BJ (cell line): ENCODE measurements around the gene CLSTN2. TPM values are rescaled to one million over a fixed set of nuclear protein-coding genes. Genes with fewer than 3 reads are reported as not detected.

ENCODE experiments used
- CTCF ChIA-PET: fragments of 350-600 bp; formaldehyde crosslinking; extraction: SDS; loops from one replicate; lab custom pipeline; 2021; ENCODE audit warnings: antibody characterized with exemption, inconsistent platforms; lab: Yijun Ruan, JAX
- POLR2A ChIA-PET: fragments of 300-600 bp; sonication (Branson Sonifier 250); formaldehyde crosslinking; extraction: SDS; loops from one replicate; lab custom pipeline; 2021; ENCODE audit warnings: antibody characterized with exemption; lab: Charles Lee
- DNase-seq: peaks from one replicate; pipeline ENCODE4 v3.0.0-alpha.2; 2011; ENCODE audit warnings: low read depth
- H3K27me3 ChIP-seq: 2 replicates; pipeline ENCODE4 v1.6.0; 2011; ENCODE audit warnings: low read length; ENCODE audit not compliant: control insufficient read depth, insufficient read depth
- H3K36me3 ChIP-seq: 2 replicates; pipeline ENCODE4 v1.5.1; 2011; ENCODE audit warnings: low read length; ENCODE audit not compliant: control insufficient read depth, insufficient read depth
- H3K4me3 ChIP-seq: 2 replicates; pipeline ENCODE4 v1.5.1; 2011; ENCODE audit warnings: low read depth, mild to moderate bottlenecking, control low read depth, low read length
- polyA plus RNA-seq: library from polyadenylated mRNA; depleted of rRNA; stranded (reverse); fragments of >200 nt; gene quantifications from 2 replicates; pipeline ENCODE4 v1.2.3, GENCODE V29; 2011
- TF ChIP-seq, protein P1 (sequence below): IDR thresholded peaks from 2 replicates; pipeline ENCODE4 v1.5.1; 2011; ENCODE audit warnings: low read depth, mild to moderate bottlenecking, control low read depth, inconsistent platforms, low read length, moderate library complexity; ENCODE audit not compliant: insufficient read depth

The CLSTN2 gene
- polyA plus RNA-seq, 1 experiment: 1.8 TPM

DNA sequence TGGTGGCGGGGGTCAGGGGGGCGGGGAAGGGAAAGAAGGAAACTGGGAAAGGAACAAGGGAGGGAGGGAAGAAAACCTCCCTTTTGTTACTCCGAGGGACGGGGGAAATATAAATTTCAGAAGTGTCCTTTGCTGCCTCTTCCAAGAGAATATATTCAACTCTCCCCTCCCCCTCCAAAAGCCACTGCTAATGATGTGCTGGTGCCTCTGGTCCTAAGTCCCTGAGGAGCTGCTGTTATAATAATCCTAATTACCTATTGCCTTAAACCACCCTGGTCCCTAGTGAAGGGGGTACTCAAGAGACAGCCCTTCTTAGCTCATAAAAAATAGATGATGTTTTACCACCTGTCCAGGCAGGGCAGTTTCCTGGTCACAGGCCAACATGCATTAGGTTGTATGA, 624.6 kb downstream of the CLSTN2 start:
- Histone ChIP-seq H3K27me3 (no peaks in the 10 kb centered on the region), H3K36me3 (no peaks in the 10 kb centered on the region), H3K4me3 (no peak overlapping the region)
- no peak for DNase-seq
- CTCF ChIA-PET: no interaction called here
- TF ChIP-seq, protein P1, sequence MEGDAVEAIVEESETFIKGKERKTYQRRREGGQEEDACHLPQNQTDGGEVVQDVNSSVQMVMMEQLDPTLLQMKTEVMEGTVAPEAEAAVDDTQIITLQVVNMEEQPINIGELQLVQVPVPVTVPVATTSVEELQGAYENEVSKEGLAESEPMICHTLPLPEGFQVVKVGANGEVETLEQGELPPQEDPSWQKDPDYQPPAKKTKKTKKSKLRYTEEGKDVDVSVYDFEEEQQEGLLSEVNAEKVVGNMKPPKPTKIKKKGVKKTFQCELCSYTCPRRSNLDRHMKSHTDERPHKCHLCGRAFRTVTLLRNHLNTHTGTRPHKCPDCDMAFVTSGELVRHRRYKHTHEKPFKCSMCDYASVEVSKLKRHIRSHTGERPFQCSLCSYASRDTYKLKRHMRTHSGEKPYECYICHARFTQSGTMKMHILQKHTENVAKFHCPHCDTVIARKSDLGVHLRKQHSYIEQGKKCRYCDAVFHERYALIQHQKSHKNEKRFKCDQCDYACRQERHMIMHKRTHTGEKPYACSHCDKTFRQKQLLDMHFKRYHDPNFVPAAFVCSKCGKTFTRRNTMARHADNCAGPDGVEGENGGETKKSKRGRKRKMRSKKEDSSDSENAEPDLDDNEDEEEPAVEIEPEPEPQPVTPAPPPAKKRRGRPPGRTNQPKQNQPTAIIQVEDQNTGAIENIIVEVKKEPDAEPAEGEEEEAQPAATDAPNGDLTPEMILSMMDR: no peak
- POLR2A ChIA-PET: no interaction called here

DNA sequence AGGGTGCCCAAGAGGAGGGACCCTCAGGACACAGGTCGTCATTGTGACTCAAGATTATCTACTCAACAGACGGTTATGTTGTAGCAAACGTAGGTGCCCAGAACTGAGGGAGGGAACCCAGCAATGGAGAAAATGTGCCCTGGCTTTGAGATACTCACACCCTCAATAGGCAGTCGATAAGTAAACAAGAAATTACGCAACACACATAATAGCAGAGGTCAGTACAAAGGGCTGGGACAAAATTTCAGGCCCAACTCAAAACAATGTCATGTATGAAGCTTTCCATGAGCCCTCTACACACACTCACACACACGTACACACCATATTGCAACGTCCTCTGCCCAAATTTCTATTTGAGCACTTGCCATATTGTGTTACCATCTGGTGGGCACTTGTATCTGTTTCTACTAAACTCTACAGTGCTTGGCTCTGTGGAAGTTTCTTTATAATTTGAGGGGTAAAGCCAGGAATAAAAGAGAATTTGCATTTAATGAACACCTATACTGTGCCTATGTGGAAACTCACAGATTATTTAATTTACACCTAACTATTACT, 628.3 kb downstream of the CLSTN2 start:
- no peaks in the 10 kb centered on the region for H3K36me3 ChIP-seq
- POLR2A ChIA-PET: no interaction called here

GRCh38 chr3:140568131-140568530, 633.1 kb downstream of the CLSTN2 start:
- TF ChIP-seq, protein P1: no peak
- no peak overlapping the region for H3K4me3 ChIP-seq
- ChIA-PET POLR2A (no interaction called here), CTCF (no interaction called here)
- no peaks in the 10 kb centered on the region for H3K36me3 ChIP-seq
- DNase-seq: no peak
- no peaks in the 10 kb centered on the region for H3K27me3 ChIP-seq

More for the DNA sequence above, 628.3 kb downstream of the CLSTN2 start:
- H3K4me3 ChIP-seq: no peak overlapping the region
- H3K27me3 ChIP-seq: no peaks in the 10 kb centered on the region
- DNase-seq: no peak
- TF ChIP-seq, protein P1: no peak
- CTCF ChIA-PET: no interaction called here

GRCh38 chr3:140568842-140569520, 634.0 kb downstream of the CLSTN2 start:
- DNase-seq: no peak
- TF ChIP-seq, protein P1: no peak
- Histone ChIP-seq H3K36me3 (no peaks in the 10 kb centered on the region), H3K27me3 (no peaks in the 10 kb centered on the region), H3K4me3 (no peak overlapping the region)
- ChIA-PET CTCF (no interaction called here), POLR2A (no interaction called here)

- Histone ChIP-seq H3K4me3 (no peak overlapping the region), H3K36me3 (no peaks in the 10 kb centered on the region), H3K27me3 (no peaks in the 10 kb centered on the region)
- TF ChIP-seq, protein P1: no peak
- ChIA-PET CTCF (no interaction called here), POLR2A (no interaction called here)
- DNase-seq: no peak
Measured at GRCh38 chr3:140570602-140571001, 635.6 kb downstream of the CLSTN2 start.
